Lung (tissue), 12 donors: Measurements from ENCODE around the gene TFAP2E. TPM values are rescaled to one million over a fixed set of nuclear protein-coding genes. Genes with fewer than 3 reads are reported as not detected.

Experiments
- ATAC-seq: fragments of 200-7000 bp; cut with Tn5 transposase; one replicate; pipeline ENCODE4 v1.9.1; 2020; ENCODE audit warnings: moderate number of reproducible peaks; ENCODE audit not compliant: insufficient read depth, low FRiP score
- DNase-seq, 3 donors: peaks; one replicate each; pipeline ENCODE4 v3.0.0-alpha.2; 2013 to 2017
- H3K27ac ChIP-seq, 2 donors: one replicate each; pipeline ENCODE4 v1.5.1; 2013; ENCODE audit warnings: mild to moderate bottlenecking in 2 of 2, moderate library complexity in 2 of 2, control low read depth in 1 of 2, inconsistent platforms in 1 of 2, low read depth in 1 of 2, low read length in 1 of 2
- H3K27me3 ChIP-seq, 3 donors: one replicate each; pipeline ENCODE4 v1.5.1; 2013; ENCODE audit warnings: low read length in 2 of 3; ENCODE audit not compliant: control insufficient read depth in 3 of 3, insufficient read depth in 3 of 3
- H3K36me3 ChIP-seq, 4 donors: one replicate each; pipeline ENCODE4 v1.5.1; 2013; ENCODE audit warnings: low read length in 4 of 4, mild to moderate bottlenecking in 1 of 4, moderate library complexity in 1 of 4; ENCODE audit not compliant: control insufficient read depth in 4 of 4, insufficient read depth in 4 of 4
- H3K4me1 ChIP-seq, 5 donors: one replicate each; pipeline ENCODE4 v1.5.1; 2013; ENCODE audit warnings: low read length in 5 of 5, mild to moderate bottlenecking in 2 of 5, moderate library complexity in 1 of 5; ENCODE audit not compliant: control insufficient read depth in 5 of 5, insufficient read depth in 5 of 5
- H3K4me3 ChIP-seq: one replicate; pipeline ENCODE4 v1.5.1; 2013; ENCODE audit warnings: mild to moderate bottlenecking, control low read depth, moderate library complexity
- H3K9ac ChIP-seq, 2 donors: one replicate each; pipeline ENCODE4 v1.5.1; 2013; ENCODE audit warnings: low read length in 2 of 2, control low read depth in 1 of 2; ENCODE audit not compliant: insufficient read depth in 1 of 2
- H3K9me3 ChIP-seq, 4 donors: one replicate each; pipeline ENCODE4 v1.5.1; 2013; ENCODE audit warnings: low read length in 3 of 4, mild to moderate bottlenecking in 1 of 4, moderate library complexity in 1 of 4; ENCODE audit not compliant: control insufficient read depth in 4 of 4, insufficient read depth in 3 of 4
- CTCF ChIP-seq: IDR thresholded peaks from 2 replicates; pipeline ENCODE4 v1.5.1; 2012; ENCODE audit warnings: mild to moderate bottlenecking; ENCODE audit errors: control extremely low read depth, extremely low read depth
- WGBS, 2 donors: extraction: QIAGEN DNeasy Blood & Tissue Kit; methylation state at CpG; one replicate each; pipeline ENCODE4 v1.1.7; 2013; 5-methylcytosine and 5-hydroxymethylcytosine counted together
- polyA plus RNA-seq, 2 donors: library from polyadenylated mRNA; stranded (reverse); fragments of 200-250 nt; gene quantifications; one replicate each; pipeline ENCODE4 v1.2.1, GENCODE V29; 2013
- total RNA-seq, 2 donors: library from RNA; depleted of rRNA in 1 of 2; stranded (reverse); fragments of >200 nt in 1 of 2; gene quantifications; one replicate each; pipeline ENCODE4 v1.2.1, GENCODE V29; 2014 to 2021
- donor health status: control.
- donor health status: control.
- donor health status: Bipolar disorder and iron deficiency.
- donor health status: healthy.
- donor health status: DM: yes; HTN: yes; CAD: no.

TFAP2E gene
- total and polyA plus RNA-seq, 4 donors, result 1.4 to 2.5 (median 1.9) TPM

GRCh38 chr1:35589516-35590427 is 16.7 kb downstream of the TFAP2E start:
- no peak for ATAC-seq

GRCh38 chr1:35590476-35591040 is 17.4 kb downstream of the TFAP2E start:
- TF ChIP-seq CTCF, result no peak
- Histone ChIP-seq H3K36me3 (peaks cover 0 to 6% (median 1%) of the 10 kb centered on the region in 4 donors), H3K27ac (no peak overlapping the region), H3K9me3 (no peaks in the 10 kb centered on the region), H3K4me1 (peaks cover 0 to 7% (median 0%) of the 10 kb centered on the region in 5 donors), H3K4me3 (no peak overlapping the region), H3K27me3 (no peaks in the 10 kb centered on the region), H3K9ac (no peak overlapping the region)
- WGBS, 2 donors, result 93 to 95% methylated on average over 25 of the region's 25 CpGs
- DNase-seq, result no peak
- no peak for ATAC-seq

More at GRCh38 chr1:35589516-35590427, 16.7 kb downstream of the TFAP2E start:
- DNase-seq, result no peak
- H3K4me1 ChIP-seq, result peaks cover 0 to 7% (median 0%) of the 10 kb centered on the region in 5 donors
- no peaks in the 10 kb centered on the region for H3K27me3 ChIP-seq
- 94 to 97% methylated on average over 15 of the region's 15 CpGs for WGBS, 2 donors
- H3K4me3 ChIP-seq, result no peak overlapping the region
- no peak overlapping the region for H3K9ac ChIP-seq
- H3K36me3 ChIP-seq, result peaks cover 0 to 4% (median 1%) of the 10 kb centered on the region in 4 donors
- no peak overlapping the region for H3K27ac ChIP-seq
- no peak for TF ChIP-seq CTCF
- H3K9me3 ChIP-seq, result no peaks in the 10 kb centered on the region

- peaks cover 0 to 7% (median 1%) of the 10 kb centered on the region in 4 donors for H3K36me3 ChIP-seq
- no peaks in the 10 kb centered on the region for H3K27me3 ChIP-seq
- no peak for DNase-seq
- no peaks in the 10 kb centered on the region for H3K9me3 ChIP-seq
- no peak overlapping the region for H3K27ac ChIP-seq
- no peak for TF ChIP-seq CTCF
- 95 to 100% methylated on average over 8 of the region's 8 CpGs for WGBS, 2 donors
- no peak overlapping the region for H3K9ac ChIP-seq
- H3K4me1 ChIP-seq, result peaks cover 0 to 7% (median 0%) of the 10 kb centered on the region in 5 donors
- ATAC-seq, result no peak
- H3K4me3 ChIP-seq, result no peak overlapping the region
These were observed 18.1 kb downstream of the TFAP2E start for GRCh38 chr1:35591211-35591610.
